GM21723 (cell line): ENCODE measurements around the gene ERFE.

Experiments used
- ATAC-seq: cut with Tn5 transposase; IDR thresholded peaks from one replicate; pipeline ENCODE4 v1.9.1; 2021; ENCODE audit warnings: mild to moderate bottlenecking, moderate library complexity; ENCODE audit not compliant: unreplicated experiment

The ERFE gene

GRCh38 chr2:238125127-238125885, 33.5 kb upstream of the ERFE start:
- no peak for ATAC-seq

- no peak for ATAC-seq
Measured at GRCh38 chr2:238126338-238126737, 32.4 kb upstream of the ERFE start.

GRCh38 chr2:238126775-238127164, 32.0 kb upstream of the ERFE start:
- ATAC-seq, result no peak

GRCh38 chr2:238127165-238128060, 31.4 kb upstream of the ERFE start:
- no peak for ATAC-seq

GRCh38 chr2:238128061-238128440, 30.7 kb upstream of the ERFE start:
- ATAC-seq, result no peak

- ATAC-seq, result no peak
Measured at GRCh38 chr2:238128534-238129001, 30.2 kb upstream of the ERFE start.

GRCh38 chr2:238129166-238130010, 29.4 kb upstream of the ERFE start:
- ATAC-seq, result no peak

GRCh38 chr2:238130111-238130695, 28.6 kb upstream of the ERFE start:
- ATAC-seq, result no peak

- ATAC-seq, result no peak
Measured at GRCh38 chr2:238130696-238131628, 27.8 kb upstream of the ERFE start.

- ATAC-seq, result no peak
Measured at GRCh38 chr2:238131761-238132462, 26.9 kb upstream of the ERFE start.

- ATAC-seq, result no peak
Measured at GRCh38 chr2:238132463-238133450, 26.0 kb upstream of the ERFE start.

GRCh38 chr2:238133499-238134392, 25.0 kb upstream of the ERFE start:
- ATAC-seq, result no peak

GRCh38 chr2:238134393-238134785, 24.4 kb upstream of the ERFE start:
- no peak for ATAC-seq

GRCh38 chr2:238135601-238136150, 23.1 kb upstream of the ERFE start:
- ATAC-seq, result no peak

- no peak for ATAC-seq
Measured at GRCh38 chr2:238136820-238137537, 21.8 kb upstream of the ERFE start.

GRCh38 chr2:238137885-238138284, 20.9 kb upstream of the ERFE start:
- no peak for ATAC-seq
